D721Med (cell line): ENCODE data around the gene PRDX2.
"Not testable (repeated sequence)": the region's sequence is repeated elsewhere in the genome, so short reads cannot be mapped to it uniquely, and the experiment has no call there.

Source experiments
- DNase-seq: peaks from one replicate; pipeline ENCODE4 v3.0.0; 2011; ENCODE audit warnings: low spot score; ENCODE audit not compliant: insufficient read length
- FAIRE-seq: peaks from 2 replicates; lab custom pipeline; 2011; peaks lifted over from hg19 to GRCh38; lab: Jason Lieb, UNC
- TF ChIP-seq, protein P1 (sequence below): IDR thresholded peaks from 2 replicates; pipeline ENCODE4 v1.5.1; 2012; ENCODE audit warnings: mild to moderate bottlenecking, control low read depth; ENCODE audit not compliant: insufficient read depth; ENCODE audit errors: missing control alignments

The PRDX2 gene

DNA sequence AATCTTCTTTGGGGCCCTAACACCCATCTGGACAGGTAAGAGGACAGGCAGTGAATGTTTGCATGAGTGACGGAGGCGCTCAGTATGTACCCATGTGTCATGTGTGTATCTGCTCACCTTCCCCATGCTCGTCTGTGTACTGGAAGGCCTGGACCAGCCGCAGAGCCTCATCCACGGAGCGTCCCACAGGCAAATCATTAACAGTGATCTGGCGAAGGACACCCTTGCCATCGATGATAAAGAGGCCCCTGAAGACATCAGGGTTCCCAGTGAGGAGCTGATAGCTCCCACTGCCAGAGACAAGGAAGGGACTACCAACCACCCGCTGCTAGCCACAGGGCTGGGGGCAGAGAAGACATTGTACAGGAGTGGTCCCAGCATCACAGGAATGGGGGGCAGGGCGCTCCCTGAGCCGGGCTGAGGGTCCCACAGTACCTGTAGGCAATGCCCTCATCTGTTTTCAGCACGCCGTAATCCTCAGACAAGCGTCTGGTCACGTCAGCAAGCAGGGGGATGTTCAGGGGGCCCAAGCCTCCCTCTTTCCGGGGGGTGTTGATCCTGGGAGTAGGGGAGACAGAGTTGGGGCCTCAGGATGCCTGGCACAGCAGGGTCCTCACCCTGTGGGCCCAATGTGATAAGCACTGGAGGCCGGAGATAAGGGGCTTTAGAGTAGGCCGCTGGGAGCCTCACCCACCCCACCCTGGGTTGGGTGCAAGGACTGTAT is 1.7 kb downstream of the PRDX2 start:
- TF ChIP-seq, protein P1, sequence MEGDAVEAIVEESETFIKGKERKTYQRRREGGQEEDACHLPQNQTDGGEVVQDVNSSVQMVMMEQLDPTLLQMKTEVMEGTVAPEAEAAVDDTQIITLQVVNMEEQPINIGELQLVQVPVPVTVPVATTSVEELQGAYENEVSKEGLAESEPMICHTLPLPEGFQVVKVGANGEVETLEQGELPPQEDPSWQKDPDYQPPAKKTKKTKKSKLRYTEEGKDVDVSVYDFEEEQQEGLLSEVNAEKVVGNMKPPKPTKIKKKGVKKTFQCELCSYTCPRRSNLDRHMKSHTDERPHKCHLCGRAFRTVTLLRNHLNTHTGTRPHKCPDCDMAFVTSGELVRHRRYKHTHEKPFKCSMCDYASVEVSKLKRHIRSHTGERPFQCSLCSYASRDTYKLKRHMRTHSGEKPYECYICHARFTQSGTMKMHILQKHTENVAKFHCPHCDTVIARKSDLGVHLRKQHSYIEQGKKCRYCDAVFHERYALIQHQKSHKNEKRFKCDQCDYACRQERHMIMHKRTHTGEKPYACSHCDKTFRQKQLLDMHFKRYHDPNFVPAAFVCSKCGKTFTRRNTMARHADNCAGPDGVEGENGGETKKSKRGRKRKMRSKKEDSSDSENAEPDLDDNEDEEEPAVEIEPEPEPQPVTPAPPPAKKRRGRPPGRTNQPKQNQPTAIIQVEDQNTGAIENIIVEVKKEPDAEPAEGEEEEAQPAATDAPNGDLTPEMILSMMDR: no peak
- no peak for FAIRE-seq
- DNase-seq: no peak

DNA sequence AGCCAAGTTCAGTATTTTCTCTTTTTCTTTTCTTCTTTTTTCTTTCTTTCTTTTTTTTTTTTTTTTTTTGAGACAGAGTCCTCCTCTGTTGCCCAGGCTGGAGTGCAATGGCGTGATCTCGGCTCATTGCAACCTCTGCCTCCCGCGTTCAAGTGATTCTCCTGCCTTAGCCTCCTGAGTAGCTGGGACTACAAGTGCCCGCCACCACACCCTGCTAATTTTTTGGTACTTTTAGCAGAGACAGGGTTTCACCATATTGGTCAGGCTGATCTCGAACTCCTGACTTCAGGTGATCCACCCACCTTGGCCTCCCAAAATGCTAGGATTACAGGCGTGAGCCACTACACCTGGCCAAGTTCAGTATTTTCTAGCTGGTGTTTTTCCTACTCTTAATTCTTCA is 4.0 kb downstream of the PRDX2 start:
- not testable (repeated sequence) for FAIRE-seq, DNase-seq

DNA sequence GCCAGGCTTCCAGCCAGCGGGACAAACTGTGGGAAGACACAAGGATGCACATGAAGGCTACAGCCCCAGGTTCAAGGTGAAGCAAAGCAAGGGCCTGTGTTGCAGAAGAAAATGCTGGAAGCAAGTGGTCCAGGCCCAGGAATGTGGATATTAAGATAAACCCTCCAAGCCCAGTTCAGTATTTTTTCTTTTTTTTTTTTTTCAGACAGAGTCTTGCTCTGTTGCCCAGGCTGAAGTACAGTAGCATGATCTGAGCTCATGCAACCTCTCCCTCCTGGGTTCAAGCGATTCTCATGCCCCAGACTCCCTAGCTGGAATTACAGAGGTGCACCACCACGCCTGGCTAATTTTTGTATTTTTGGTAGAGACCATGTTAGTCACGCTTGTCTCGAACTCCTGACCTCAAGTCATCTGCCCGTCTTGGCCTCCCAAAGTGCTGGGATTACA is 4.4 kb downstream of the PRDX2 start:
- no peak for DNase-seq
- FAIRE-seq: no peak
- TF ChIP-seq, protein P1: no peak

DNA sequence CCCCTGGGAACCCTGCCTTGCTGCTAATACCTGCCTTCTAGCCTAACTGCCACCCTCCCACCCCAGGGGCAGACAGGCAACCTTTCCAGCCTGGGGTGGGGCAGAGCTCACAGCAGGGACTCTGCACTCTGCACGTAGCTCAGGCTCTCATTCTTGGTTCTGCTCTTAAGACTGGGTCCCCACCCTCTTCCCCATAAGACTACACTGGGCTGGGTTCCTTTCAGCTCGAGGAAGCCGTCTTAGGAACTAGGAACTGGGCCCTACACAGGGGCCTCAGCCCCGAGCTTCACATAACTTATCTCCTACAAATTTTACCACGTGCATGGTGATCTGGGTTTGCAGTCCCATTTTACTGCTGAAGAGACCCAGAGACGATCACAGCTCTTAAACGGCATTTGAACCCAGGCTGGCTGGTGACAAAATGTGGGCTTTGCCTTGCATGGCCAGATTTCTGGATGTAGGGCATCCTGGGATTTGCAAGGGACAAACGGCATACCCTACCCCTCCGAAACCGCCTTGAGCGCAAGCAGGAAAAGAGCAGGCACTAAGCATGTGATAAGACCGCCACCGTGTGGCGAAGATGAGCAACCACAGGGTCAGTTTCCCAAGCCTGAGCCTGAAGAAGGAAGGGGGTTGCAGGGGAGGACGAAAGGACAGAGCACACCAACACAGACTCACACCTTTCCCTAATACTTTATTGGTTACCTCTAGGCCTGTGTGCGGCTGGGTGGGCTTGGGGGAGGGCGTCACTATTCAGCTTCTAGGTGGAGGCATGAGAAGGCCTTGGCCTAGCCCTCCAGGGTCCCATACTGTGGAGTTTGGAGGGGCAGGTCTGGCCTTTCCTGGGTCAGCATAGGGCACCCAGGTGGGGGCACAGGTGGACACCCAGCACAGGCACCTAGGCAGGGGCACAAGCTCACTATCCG is 5.2 kb downstream of the PRDX2 start:
- FAIRE-seq (no peak), DNase-seq (no peak)
- TF ChIP-seq, protein P1: peak; percentile 99

DNA sequence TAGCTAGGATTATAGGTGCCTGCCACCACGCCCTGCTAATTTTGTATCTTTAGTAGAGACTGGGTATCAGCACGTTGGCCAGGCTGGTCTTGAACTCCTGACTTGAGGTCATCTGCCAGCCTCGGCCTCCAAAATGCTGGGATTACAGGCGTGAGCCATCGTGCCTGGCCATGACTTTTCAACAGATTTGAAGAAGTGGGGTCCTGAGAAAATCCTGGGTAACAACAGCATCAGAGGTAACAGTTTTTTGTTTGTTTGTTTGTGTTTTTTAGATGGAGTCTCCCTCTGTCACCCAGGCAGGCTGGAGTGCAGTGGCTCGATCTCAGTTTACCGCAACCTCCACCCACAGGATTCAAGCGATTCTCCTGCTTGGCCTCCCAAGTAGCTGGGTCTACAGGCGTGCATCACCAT is 6.6 kb downstream of the PRDX2 start:
- TF ChIP-seq, protein P1: no peak
- no peak for FAIRE-seq
- DNase-seq: no peak

DNA sequence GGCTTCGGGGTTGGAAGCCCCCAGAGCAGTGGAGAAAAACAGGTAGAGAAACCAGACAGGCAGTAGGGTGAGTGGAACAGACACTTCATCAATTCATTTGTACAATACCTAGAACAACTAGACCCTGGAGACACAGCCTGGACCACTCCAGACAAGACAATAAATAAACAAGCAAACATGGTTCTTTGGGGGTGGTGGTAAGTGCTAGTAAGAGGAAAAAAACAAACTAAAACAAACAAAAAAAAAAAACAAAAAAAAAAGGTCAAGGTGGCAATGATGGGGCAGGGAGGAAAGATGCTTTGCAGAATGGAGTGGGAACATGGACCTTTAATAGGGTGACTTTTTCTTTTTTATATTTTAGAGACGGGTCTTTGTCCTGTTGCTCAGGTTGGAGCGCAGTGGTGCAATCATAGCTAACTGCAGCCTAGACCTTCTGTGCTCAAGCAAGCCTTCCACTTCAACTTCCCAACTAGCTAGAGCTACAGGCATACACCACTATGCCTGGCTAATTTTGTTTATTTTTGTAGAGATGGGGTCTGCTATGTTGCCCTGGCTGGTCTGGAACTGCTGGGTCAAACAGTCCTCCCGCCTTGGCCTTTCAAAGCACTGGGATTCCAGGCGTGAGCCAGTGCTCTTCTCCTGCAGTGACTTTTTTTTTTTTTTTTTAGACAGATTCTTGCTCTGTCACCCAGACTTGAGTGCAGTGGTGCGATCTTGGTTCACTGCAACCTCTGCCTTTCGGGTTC is 7.2 kb downstream of the PRDX2 start:
- FAIRE-seq: no peak
- DNase-seq: no peak
- TF ChIP-seq, protein P1: no peak
